Measurements from ENCODE around the gene RYR1. TPM values are rescaled to one million over a fixed set of nuclear protein-coding genes. Genes with fewer than 3 reads are reported as not detected.
"Not testable (repeated sequence)": the region's sequence is repeated elsewhere in the genome, so short reads cannot be mapped to it uniquely, and the experiment has no call there.

The RYR1 gene
- total RNA-seq, 6 experiments from 2014 or later: not detected

GRCh38 chr19:38557205-38557799, 123.8 kb downstream of the RYR1 start:
- peaks cover 10% of the 10 kb centered on the region for H3K27me3 Mint-ChIP-seq (ENCODE audit: insufficient read depth)
- H3K27ac Mint-ChIP-seq: no peak overlapping the region
- TF ChIP-seq, protein P1, sequence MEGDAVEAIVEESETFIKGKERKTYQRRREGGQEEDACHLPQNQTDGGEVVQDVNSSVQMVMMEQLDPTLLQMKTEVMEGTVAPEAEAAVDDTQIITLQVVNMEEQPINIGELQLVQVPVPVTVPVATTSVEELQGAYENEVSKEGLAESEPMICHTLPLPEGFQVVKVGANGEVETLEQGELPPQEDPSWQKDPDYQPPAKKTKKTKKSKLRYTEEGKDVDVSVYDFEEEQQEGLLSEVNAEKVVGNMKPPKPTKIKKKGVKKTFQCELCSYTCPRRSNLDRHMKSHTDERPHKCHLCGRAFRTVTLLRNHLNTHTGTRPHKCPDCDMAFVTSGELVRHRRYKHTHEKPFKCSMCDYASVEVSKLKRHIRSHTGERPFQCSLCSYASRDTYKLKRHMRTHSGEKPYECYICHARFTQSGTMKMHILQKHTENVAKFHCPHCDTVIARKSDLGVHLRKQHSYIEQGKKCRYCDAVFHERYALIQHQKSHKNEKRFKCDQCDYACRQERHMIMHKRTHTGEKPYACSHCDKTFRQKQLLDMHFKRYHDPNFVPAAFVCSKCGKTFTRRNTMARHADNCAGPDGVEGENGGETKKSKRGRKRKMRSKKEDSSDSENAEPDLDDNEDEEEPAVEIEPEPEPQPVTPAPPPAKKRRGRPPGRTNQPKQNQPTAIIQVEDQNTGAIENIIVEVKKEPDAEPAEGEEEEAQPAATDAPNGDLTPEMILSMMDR (IDR thresholded peaks at IDR 0.05): no peak
- H3K4me3 Mint-ChIP-seq: no peak overlapping the region
- no peaks in the 10 kb centered on the region for H3K36me3 Mint-ChIP-seq (ENCODE audit: low read depth)
- H3K4me1 Mint-ChIP-seq (ENCODE audit: low read depth): peaks cover 9% of the 10 kb centered on the region
- no peaks in the 10 kb centered on the region for H3K9me3 Mint-ChIP-seq
- no peak for DNase-seq

GRCh38 chr19:38558933-38559332, 125.4 kb downstream of the RYR1 start:
- not testable (repeated sequence) for H3K36me3 Mint-ChIP-seq (ENCODE audit: low read depth); H3K27ac Mint-ChIP-seq; H3K4me3 Mint-ChIP-seq; DNase-seq; H3K4me1 Mint-ChIP-seq (ENCODE audit: low read depth); H3K9me3 Mint-ChIP-seq
- H3K27me3 Mint-ChIP-seq (ENCODE audit: insufficient read depth): peaks cover 22% of the 10 kb centered on the region

DNA sequence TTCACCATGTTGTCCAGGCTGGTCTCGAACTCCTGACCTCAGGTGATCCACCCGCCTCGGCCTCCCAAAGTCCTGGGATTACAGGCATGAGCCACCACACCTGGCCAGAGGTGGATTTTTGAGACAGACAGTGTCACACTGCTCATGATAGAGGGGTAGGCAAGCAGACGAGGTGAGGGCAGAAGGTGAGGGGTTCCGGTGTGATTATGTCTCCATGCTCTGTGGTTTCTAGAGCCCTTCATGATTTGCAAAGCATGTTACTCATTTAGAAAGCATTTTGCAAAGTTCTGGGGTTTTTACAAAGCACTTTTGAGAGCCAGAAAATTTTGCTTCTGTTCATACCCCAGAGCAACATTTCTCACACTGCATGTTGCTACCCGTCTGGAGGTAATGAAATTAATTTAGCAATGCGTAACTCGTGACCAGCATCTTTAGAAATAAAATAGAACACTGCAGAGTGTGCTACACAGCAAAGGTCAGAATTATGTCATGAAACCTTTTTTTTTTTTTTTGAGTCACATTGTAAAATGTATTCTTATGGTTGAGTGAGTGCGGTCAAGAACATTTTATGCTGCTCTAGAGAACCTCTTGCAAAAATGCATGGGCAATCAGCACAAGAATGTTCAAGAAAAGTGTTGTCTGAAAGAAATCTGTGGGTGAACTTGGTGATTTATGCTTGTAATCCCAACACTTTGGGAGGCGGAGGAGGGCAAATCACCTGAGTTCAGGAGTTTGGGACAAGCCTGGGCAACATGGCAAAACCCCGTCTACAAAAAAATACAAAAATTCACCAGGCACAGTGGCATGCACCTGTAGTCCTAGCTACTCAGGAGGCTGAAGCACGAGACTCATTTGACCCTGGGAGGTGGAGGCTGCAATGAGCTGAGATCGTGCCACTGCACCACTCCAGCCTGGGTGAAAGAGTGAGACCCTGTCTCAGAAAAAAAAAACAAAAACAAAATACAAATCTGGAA, 126.2 kb downstream of the RYR1 start:
- Mint-ChIP-seq H3K27ac (no peak overlapping the region), H3K4me1 (ENCODE audit: low read depth) (peaks cover 9% of the 10 kb centered on the region), H3K9me3 (no peaks in the 10 kb centered on the region), H3K27me3 (ENCODE audit: insufficient read depth) (peaks cover 26% of the 10 kb centered on the region), H3K4me3 (no peak overlapping the region), H3K36me3 (ENCODE audit: low read depth) (no peaks in the 10 kb centered on the region)
- DNase-seq: peak; percentile 11
- TF ChIP-seq, protein P1 (IDR thresholded peaks at IDR 0.05): no peak

- H3K36me3 Mint-ChIP-seq (ENCODE audit: low read depth): no peaks in the 10 kb centered on the region
- peaks cover 9% of the 10 kb centered on the region for H3K4me1 Mint-ChIP-seq (ENCODE audit: low read depth)
- H3K4me3 Mint-ChIP-seq: no peak overlapping the region
- DNase-seq: no peak
- H3K27ac Mint-ChIP-seq: no peak overlapping the region
- H3K27me3 Mint-ChIP-seq (ENCODE audit: insufficient read depth): peaks cover 29% of the 10 kb centered on the region
- TF ChIP-seq, protein P1 (IDR thresholded peaks at IDR 0.05): no peak
- H3K9me3 Mint-ChIP-seq: no peaks in the 10 kb centered on the region
These were observed 127.6 kb downstream of the RYR1 start for GRCh38 chr19:38561053-38561606.

DNA sequence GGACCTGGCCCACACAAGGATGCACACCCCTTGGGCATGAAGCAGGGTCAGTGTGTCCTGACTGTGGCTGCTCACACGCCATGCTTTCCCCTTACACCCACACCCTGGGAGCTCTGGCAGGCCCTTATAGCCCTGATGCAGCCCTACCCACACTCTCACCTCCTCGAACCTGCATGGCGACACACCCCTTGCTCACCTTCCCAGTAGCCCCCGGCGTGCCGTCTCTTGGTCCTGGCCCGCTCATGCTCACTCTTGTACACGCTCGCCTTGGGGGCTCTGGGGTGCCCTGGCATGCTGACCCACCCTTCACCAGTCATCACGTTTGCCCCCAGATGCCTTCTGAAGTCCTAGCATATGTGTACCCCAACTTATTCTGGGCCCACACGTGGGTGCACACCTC, 128.2 kb downstream of the RYR1 start:
- H3K4me3 Mint-ChIP-seq: no peak overlapping the region
- H3K27me3 Mint-ChIP-seq (ENCODE audit: insufficient read depth): peaks cover 31% of the 10 kb centered on the region
- H3K9me3 Mint-ChIP-seq: no peaks in the 10 kb centered on the region
- H3K36me3 Mint-ChIP-seq (ENCODE audit: low read depth): no peaks in the 10 kb centered on the region
- TF ChIP-seq, protein P1 (IDR thresholded peaks at IDR 0.05): no peak
- H3K27ac Mint-ChIP-seq: no peak overlapping the region
- peaks cover 9% of the 10 kb centered on the region for H3K4me1 Mint-ChIP-seq (ENCODE audit: low read depth)
- DNase-seq: no peak

GRCh38 chr19:38562096-38562495, 128.6 kb downstream of the RYR1 start:
- no peak for DNase-seq
- H3K4me3 Mint-ChIP-seq: no peak overlapping the region
- H3K36me3 Mint-ChIP-seq (ENCODE audit: low read depth): no peaks in the 10 kb centered on the region
- H3K27ac Mint-ChIP-seq: no peak overlapping the region
- H3K27me3 Mint-ChIP-seq (ENCODE audit: insufficient read depth): peaks cover 33% of the 10 kb centered on the region
- TF ChIP-seq, protein P1 (IDR thresholded peaks at IDR 0.05): no peak
- H3K9me3 Mint-ChIP-seq: no peaks in the 10 kb centered on the region
- H3K4me1 Mint-ChIP-seq (ENCODE audit: low read depth): peaks cover 9% of the 10 kb centered on the region

Data from HFFc6 (cell line).